ENCODE results near the gene CTDP1. TPM values are rescaled to one million over a fixed set of nuclear protein-coding genes. Genes with fewer than 3 reads are reported as not detected.

The CTDP1 gene
- total RNA-seq, 4 donors from 2014 or later: 12.3 to 21.8 (median 16.5) TPM

GRCh38 chr18:79784965-79785770 is 105.6 kb downstream of the CTDP1 start:
- Histone ChIP-seq H3K27me3 (peaks cover 53 to 62% (median 60%) of the 10 kb centered on the region in 3 donors), H3K4me3 (no peak overlapping the region), H3K27ac (no peak overlapping the region), H3K9me3 (no peaks in the 10 kb centered on the region), H3K4me1 (no peaks in the 10 kb centered on the region), H3K36me3 (no peaks in the 10 kb centered on the region)
- ATAC-seq: no peak
- in situ Hi-C loops (cut with MboI; ENCODE audit: low sequenced_read_pairs in 4 of 4) (no loop called here), intact Hi-C loops (cut with DNase I; ENCODE audit: low total_unique reads) (no loop called here)
- DNase-seq: no peak
- no peak for TF ChIP-seq POLR2A (IDR thresholded peaks at IDR 0.05)
- no peak for TF ChIP-seq CTCF (IDR thresholded peaks at IDR 0.05 in 4 of 5, conservative IDR thresholded peaks at IDR 0.05 in 1 of 5)

GRCh38 chr18:79785831-79786230 is 106.2 kb downstream of the CTDP1 start:
- in situ Hi-C loops (cut with MboI; ENCODE audit: low sequenced_read_pairs in 4 of 4) (no loop called here), intact Hi-C loops (cut with DNase I; ENCODE audit: low total_unique reads) (no loop called here)
- no peak overlapping the region for H3K4me3 ChIP-seq
- H3K27me3 ChIP-seq: peaks cover 53 to 67% (median 65%) of the 10 kb centered on the region in 3 donors
- no peaks in the 10 kb centered on the region for H3K9me3 ChIP-seq
- H3K36me3 ChIP-seq: no peaks in the 10 kb centered on the region
- no peak for DNase-seq
- no peaks in the 10 kb centered on the region for H3K4me1 ChIP-seq
- ATAC-seq: no peak
- H3K27ac ChIP-seq: no peak overlapping the region
- no peak for TF ChIP-seq POLR2A (IDR thresholded peaks at IDR 0.05)
- no peak for TF ChIP-seq CTCF (IDR thresholded peaks at IDR 0.05 in 4 of 5, conservative IDR thresholded peaks at IDR 0.05 in 1 of 5)

- ATAC-seq: no peak
- intact Hi-C loops (cut with DNase I; ENCODE audit: low total_unique reads): no loop called here
- H3K27ac ChIP-seq: no peak overlapping the region
- H3K9me3 ChIP-seq: no peaks in the 10 kb centered on the region
- no peaks in the 10 kb centered on the region for H3K4me1 ChIP-seq
- peaks cover 57 to 71% (median 70%) of the 10 kb centered on the region in 3 donors for H3K27me3 ChIP-seq
- H3K4me3 ChIP-seq: no peak overlapping the region
- no peak for DNase-seq
- in situ Hi-C loops (cut with MboI; ENCODE audit: low sequenced_read_pairs in 4 of 4): no loop called here
- TF ChIP-seq POLR2A (IDR thresholded peaks at IDR 0.05): no peak
- TF ChIP-seq CTCF (IDR thresholded peaks at IDR 0.05 in 4 of 5, conservative IDR thresholded peaks at IDR 0.05 in 1 of 5): no peak
- H3K36me3 ChIP-seq: no peaks in the 10 kb centered on the region
Measured at GRCh38 chr18:79786304-79786703, 106.7 kb downstream of the CTDP1 start.

GRCh38 chr18:79786786-79787526 is 107.4 kb downstream of the CTDP1 start:
- H3K36me3 ChIP-seq: no peaks in the 10 kb centered on the region
- H3K9me3 ChIP-seq: no peaks in the 10 kb centered on the region
- intact Hi-C loops (cut with DNase I; ENCODE audit: low total_unique reads) (no loop called here), in situ Hi-C loops (cut with MboI; ENCODE audit: low sequenced_read_pairs in 4 of 4) (no loop called here)
- ATAC-seq (no peak), DNase-seq (no peak)
- TF ChIP-seq POLR2A (IDR thresholded peaks at IDR 0.05): no peak
- TF ChIP-seq CTCF (IDR thresholded peaks at IDR 0.05 in 4 of 5, conservative IDR thresholded peaks at IDR 0.05 in 1 of 5): no peak
- H3K27me3 ChIP-seq: peaks cover 57 to 75% (median 74%) of the 10 kb centered on the region in 3 donors
- H3K4me1 ChIP-seq: no peaks in the 10 kb centered on the region
- no peak overlapping the region for H3K27ac ChIP-seq
- no peak overlapping the region for H3K4me3 ChIP-seq

Measured in gastrocnemius medialis (tissue), 4 donors.